PFSK-1 (cell line): ENCODE measurements around the gene FUBP3.

Experiments used
- FOXP2 ChIP-seq: optimal IDR thresholded peaks from 2 replicates; pipeline ENCODE3; 2011; ENCODE audit warnings: borderline replicate concordance, control low read depth, inconsistent platforms; ENCODE audit not compliant: insufficient read depth; ENCODE audit errors: extremely low read length, extremely low read depth
- POLR2AphosphoS5 ChIP-seq: IDR thresholded peaks from 2 replicates; pipeline ENCODE4 v1.6.1; 2012; ENCODE audit warnings: low read depth, mild to moderate bottlenecking, control low read depth, low read length, moderate library complexity
- REST ChIP-seq, 2 experiments: IDR thresholded peaks; 2 replicates each; pipeline versions ENCODE4 v1.6.1 to v1.8.0; 2011 to 2012; ENCODE audit warnings: low read depth in 2 of 2, low read length in 2 of 2, control low read depth in 1 of 2, inconsistent platforms in 1 of 2, mild to moderate bottlenecking in 1 of 2, moderate library complexity in 1 of 2; ENCODE audit not compliant: insufficient read depth in 1 of 2
- SIN3A ChIP-seq: IDR thresholded peaks from 2 replicates; pipeline ENCODE4 v1.6.1; 2012; ENCODE audit warnings: mild to moderate bottlenecking, low read length, moderate library complexity, borderline replicate concordance; ENCODE audit not compliant: insufficient read depth
- TAF1 ChIP-seq: IDR thresholded peaks from 2 replicates; pipeline ENCODE4 v1.6.1; 2012; ENCODE audit warnings: low read length, control low read depth, borderline replicate concordance; ENCODE audit not compliant: insufficient read depth

- TF ChIP-seq REST (IDR thresholded peaks at IDR 0.05; ENCODE audit: insufficient read depth in 1 of 2, low read depth in 2 of 2, low read length in 2 of 2) (no peak), FOXP2 (no peak), POLR2AphosphoS5 (no peak), TAF1 (no peak), SIN3A (no peak)
Observed at GRCh38 chr9:130539420-130540223, 39.8 kb upstream of the FUBP3 start.
